Hepatocyte (in vitro differentiated cells): ENCODE measurements around the gene ERICH6. TPM values are rescaled to one million over a fixed set of nuclear protein-coding genes. Genes with fewer than 3 reads are reported as not detected.
"Not testable (repeated sequence)": the region's sequence is repeated elsewhere in the genome, so short reads cannot be mapped to it uniquely, and the experiment has no call there.

Experiments
- DNase-seq: peaks from one replicate; pipeline ENCODE4 v3.0.0-alpha.2; 2016; ENCODE audit warnings: low spot score
- H2AFZ ChIP-seq: fragments of 200-600 bp; sonication (generic); 2 replicates; pipeline ENCODE4 v1.6.0; 2016; ENCODE audit warnings: antibody characterized with exemption, mild to moderate bottlenecking
- H3K27ac ChIP-seq: fragments of 200-600 bp; sonication (generic); 2 replicates; pipeline ENCODE4 v1.5.1; 2016; ENCODE audit warnings: mild to moderate bottlenecking
- H3K27me3 ChIP-seq: fragments of 200-600 bp; sonication (generic); 2 replicates; pipeline ENCODE4 v1.6.1; 2016
- H3K36me3 ChIP-seq: fragments of 200-600 bp; sonication (generic); replicated peaks from 2 replicates; pipeline ENCODE4 v1.5.1; 2016; ENCODE audit warnings: low read depth; ENCODE audit not compliant: insufficient read depth
- H3K4me1 ChIP-seq: fragments of 200-600 bp; sonication (generic); 2 replicates; pipeline ENCODE4 v1.5.1; 2016; ENCODE audit warnings: mild to moderate bottlenecking, moderate library complexity; ENCODE audit not compliant: insufficient read depth
- H3K4me2 ChIP-seq: fragments of 200-600 bp; sonication (generic); 2 replicates; pipeline ENCODE4 v1.6.0; 2016
- H3K4me3 ChIP-seq: fragments of 200-600 bp; sonication (generic); 2 replicates; pipeline ENCODE4 v1.5.1; 2016; ENCODE audit warnings: mild to moderate bottlenecking
- H3K79me2 ChIP-seq: fragments of 200-600 bp; sonication (generic); 2 replicates; pipeline ENCODE4 v1.6.0; 2017; ENCODE audit warnings: mild to moderate bottlenecking
- H3K9me2 ChIP-seq: fragments of 200-600 bp; sonication (generic); replicated peaks from 2 replicates; pipeline ENCODE4 v1.6.0; 2017; ENCODE audit warnings: mild to moderate bottlenecking; ENCODE audit not compliant: insufficient read depth
- H3K9me3 ChIP-seq: fragments of 200-600 bp; sonication (generic); 2 replicates; pipeline ENCODE4 v1.5.1; 2016; ENCODE audit warnings: low read depth, mild to moderate bottlenecking
- H4K20me1 ChIP-seq: fragments of 200-600 bp; sonication (generic); 2 replicates; pipeline ENCODE4 v1.6.0; 2016; ENCODE audit warnings: mild to moderate bottlenecking; ENCODE audit not compliant: insufficient read depth, poor library complexity, severe bottlenecking
- CTCF ChIP-seq: fragments of 200-600 bp; sonication (generic); IDR thresholded peaks from 2 replicates; pipeline ENCODE4 v1.5.1; 2016; ENCODE audit warnings: antibody characterized with exemption, mild to moderate bottlenecking; ENCODE audit not compliant: poor library complexity
- EZH2 ChIP-seq: fragments of 200-600 bp; sonication (generic); IDR thresholded peaks from 2 replicates; pipeline ENCODE4 v1.6.1; 2016; ENCODE audit warnings: antibody characterized with exemption, mild to moderate bottlenecking, borderline replicate concordance
- EZH2phosphoT487 ChIP-seq: fragments of 200-600 bp; sonication (generic); IDR thresholded peaks from one replicate; pipeline ENCODE4 v1.6.1; 2018; ENCODE audit warnings: antibody characterized with exemption, mild to moderate bottlenecking, low read depth, moderate library complexity; ENCODE audit not compliant: unreplicated experiment, severe bottlenecking
- WGBS: methylation state at CpG from one replicate; pipeline ENCODE4 v1.1.6; 2016; ENCODE audit warnings: low lambda C conversion rate; ENCODE audit errors: missing lambda C conversion rate; 5-methylcytosine and 5-hydroxymethylcytosine counted together
- polyA plus RNA-seq: library from polyadenylated mRNA; unstranded; fragments of >200 nt; fragmentation: Nextera tagmentation; extraction: Ambion mirVana; gene quantifications from 2 replicates; pipeline ENCODE4 v1.2.1, GENCODE V29; 2016
- total RNA-seq: library from RNA; depleted of rRNA; stranded (reverse); fragments of >200 nt; gene quantifications from 2 replicates; pipeline ENCODE4 v1.2.3, GENCODE V29; 2014

Gene ERICH6
- total and polyA plus RNA-seq, 2 experiments from 2014 or later: not detected

DNA sequence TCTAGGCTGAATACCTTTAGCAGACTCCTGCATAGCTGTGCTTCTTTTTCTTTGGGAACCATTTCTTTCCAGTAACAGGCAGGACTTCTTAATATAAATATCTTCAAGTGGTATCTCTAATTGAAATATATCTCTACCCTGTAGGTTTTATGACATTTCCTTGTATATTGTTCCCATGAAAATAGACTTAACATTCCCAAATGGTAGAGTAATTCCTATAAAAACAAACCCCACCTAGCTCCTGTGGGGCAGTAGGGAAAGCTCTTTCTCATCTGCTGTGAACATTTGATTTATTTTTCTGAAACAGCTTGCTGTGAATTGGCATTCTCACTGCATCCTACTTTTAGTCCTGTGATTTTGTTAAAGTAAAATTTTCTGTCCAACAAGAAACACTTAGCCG is 79.8 kb downstream of the ERICH6 start:
- H3K36me3 ChIP-seq: no peaks in the 10 kb centered on the region
- no peaks in the 10 kb centered on the region for H4K20me1 ChIP-seq
- no peak overlapping the region for H3K4me3 ChIP-seq
- WGBS: 90% methylated on average over 1 of the region's 1 CpG
- no peak overlapping the region for H2AFZ ChIP-seq
- DNase-seq: no peak
- H3K27ac ChIP-seq: no peak overlapping the region
- H3K4me2 ChIP-seq: no peak overlapping the region
- H3K9me2 ChIP-seq: no peaks in the 10 kb centered on the region
- no peaks in the 10 kb centered on the region for H3K4me1 ChIP-seq
- no peaks in the 10 kb centered on the region for H3K27me3 ChIP-seq
- no peaks in the 10 kb centered on the region for H3K9me3 ChIP-seq
- TF ChIP-seq CTCF (no peak), EZH2phosphoT487 (no peak), EZH2 (no peak)
- peaks cover 37% of the 10 kb centered on the region for H3K79me2 ChIP-seq

DNA sequence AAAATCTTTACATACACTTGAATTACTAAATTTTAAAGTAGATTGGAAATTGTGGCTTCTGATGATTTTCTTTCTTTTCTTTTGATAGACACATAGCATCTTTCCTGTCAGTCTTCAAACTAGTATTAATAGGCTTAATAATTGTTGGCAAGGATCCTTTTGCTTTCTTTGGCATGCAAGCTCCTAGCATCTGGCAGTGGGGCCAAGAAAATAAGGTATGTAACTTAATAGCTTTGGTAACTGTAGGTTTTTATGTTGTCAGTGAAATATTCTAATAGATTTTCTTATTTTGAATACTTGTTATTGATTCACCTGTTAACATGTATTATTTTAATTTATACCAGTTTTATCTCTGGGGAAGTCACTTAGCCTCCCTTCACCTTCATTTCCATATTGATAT is 80.8 kb downstream of the ERICH6 start:
- H3K4me2 ChIP-seq, H4K20me1 ChIP-seq, H3K36me3 ChIP-seq, H3K27me3 ChIP-seq, H3K4me3 ChIP-seq, H3K9me3 ChIP-seq, DNase-seq, H2AFZ ChIP-seq, H3K27ac ChIP-seq, H3K9me2 ChIP-seq, H3K4me1 ChIP-seq: not testable (repeated sequence)
- peaks cover 46% of the 10 kb centered on the region for H3K79me2 ChIP-seq

GRCh38 chr3:150620002-150620689 is 83.6 kb downstream of the ERICH6 start:
- Histone ChIP-seq H3K4me2 (no peak overlapping the region), H3K27me3 (no peaks in the 10 kb centered on the region), H3K9me2 (no peaks in the 10 kb centered on the region), H3K36me3 (no peaks in the 10 kb centered on the region), H3K4me1 (no peaks in the 10 kb centered on the region), H3K9me3 (no peaks in the 10 kb centered on the region), H3K79me2 (peaks cover 62% of the 10 kb centered on the region), H3K4me3 (no peak overlapping the region), H3K27ac (no peak overlapping the region), H4K20me1 (no peaks in the 10 kb centered on the region), H2AFZ (no peak overlapping the region)
- 83% methylated on average over 7 of the region's 7 CpGs for WGBS
- no peak for DNase-seq
- no peak for TF ChIP-seq EZH2
- TF ChIP-seq CTCF: no peak
- TF ChIP-seq EZH2phosphoT487: no peak

- Histone ChIP-seq H4K20me1 (peaks cover 22% of the 10 kb centered on the region), H2AFZ (no peak overlapping the region), H3K4me3 (no peak overlapping the region), H3K27ac (no peak overlapping the region), H3K9me2 (no peaks in the 10 kb centered on the region), H3K36me3 (no peaks in the 10 kb centered on the region), H3K4me1 (no peaks in the 10 kb centered on the region), H3K4me2 (no peak overlapping the region), H3K79me2 (peaks cover 79% of the 10 kb centered on the region), H3K9me3 (no peaks in the 10 kb centered on the region), H3K27me3 (no peaks in the 10 kb centered on the region)
- DNase-seq: no peak
- TF ChIP-seq EZH2phosphoT487: no peak
- TF ChIP-seq EZH2: no peak
- no peak for TF ChIP-seq CTCF
- 97% methylated on average over 2 of the region's 2 CpGs for WGBS
Measured at GRCh38 chr3:150613709-150614480, 89.8 kb downstream of the ERICH6 start.
